ENCODE measurements around the gene CCND2. TPM values are rescaled to one million over a fixed set of nuclear protein-coding genes. Genes with fewer than 3 reads are reported as not detected.

CCND2 gene
- total RNA-seq, 1 experiment from 2014 or later = 0.09 TPM

DNA sequence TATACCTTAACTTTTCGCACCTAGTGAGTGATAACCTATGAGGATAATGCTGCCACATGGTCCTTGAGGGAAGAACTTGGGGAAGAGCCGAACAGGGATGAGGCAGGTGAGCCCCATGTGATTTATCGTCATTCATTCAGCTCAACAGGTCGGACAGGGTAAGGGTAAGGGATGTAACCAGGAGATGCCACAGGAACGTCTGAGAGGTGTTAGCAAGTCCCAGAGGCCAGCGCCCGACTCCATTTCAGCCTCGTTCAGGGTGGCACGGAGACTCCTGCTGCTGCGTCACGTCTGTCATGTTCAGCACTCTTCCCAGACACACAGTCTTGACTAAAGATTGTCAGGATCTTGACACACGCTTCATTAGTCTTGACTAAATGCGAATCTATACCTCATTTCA lies 24.1 kb downstream of the CCND2 start:
- Histone ChIP-seq H3K4me3 (no peak overlapping the region), H3K36me3 (ENCODE audit: low read depth) (no peaks in the 10 kb centered on the region), H3K9me3 (ENCODE audit: insufficient read depth, low read depth) (no peaks in the 10 kb centered on the region; the same call in 1 of the 2 replicates), H3K4me2 (no peak overlapping the region), H3K9me2 (ENCODE audit: insufficient read depth) (no peaks in the 10 kb centered on the region), H3K27me3 (ENCODE audit: insufficient read depth, low read depth) (peaks cover 99% of the 10 kb centered on the region), H2AFZ (no peak overlapping the region), H3K79me2 (ENCODE audit: low read depth) (no peaks in the 10 kb centered on the region), H3F3A (ENCODE audit: insufficient read depth, low read depth) (no peaks in the 10 kb centered on the region), H3K27ac (no peak overlapping the region), H3K4me1 (replicated peaks; ENCODE audit: insufficient read depth) (no peaks in the 10 kb centered on the region), H4K20me1 (ENCODE audit: insufficient read depth) (no peaks in the 10 kb centered on the region)
- intact Hi-C loops (cut with micrococcal nuclease; ENCODE audit: unreplicated experiment) = no loop called here
- DNase-seq = no peak
- no TSS peak for BruUV-seq (replicated peaks)
- POLR2A ChIA-PET (ENCODE audit: unreplicated experiment) = interaction anchor here (0.7 kb wide), 1 partner anchor 297 kb away, joined by 7 read pairs; no protein-coding TSS in a partner anchor
- TF ChIP-seq CTCF (conservative IDR thresholded peaks at IDR 0.05) = no peak
- TF ChIP-seq EZH2 (IDR thresholded peaks at IDR 0.05; ENCODE audit: low read depth) = no peak
- CTCF ChIA-PET = no interaction called here

GRCh38 chr12:4300883-4301282 lies 27.3 kb downstream of the CCND2 start:
- Histone ChIP-seq H3K4me2 (no peak overlapping the region), H3K36me3 (ENCODE audit: low read depth) (no peaks in the 10 kb centered on the region), H3F3A (ENCODE audit: insufficient read depth, low read depth) (no peaks in the 10 kb centered on the region), H3K4me3 (no peak overlapping the region), H3K9me2 (ENCODE audit: insufficient read depth) (no peaks in the 10 kb centered on the region), H3K27me3 (ENCODE audit: insufficient read depth, low read depth) (peaks cover 99% of the 10 kb centered on the region), H2AFZ (no peak overlapping the region), H3K79me2 (ENCODE audit: low read depth) (no peaks in the 10 kb centered on the region), H4K20me1 (ENCODE audit: insufficient read depth) (no peaks in the 10 kb centered on the region), H3K9me3 (ENCODE audit: insufficient read depth, low read depth) (no peaks in the 10 kb centered on the region; the same call in 1 of the 2 replicates), H3K4me1 (replicated peaks; ENCODE audit: insufficient read depth) (no peaks in the 10 kb centered on the region), H3K27ac (no peak overlapping the region)
- BruUV-seq (replicated peaks) = no TSS peak
- TF ChIP-seq EZH2 (IDR thresholded peaks at IDR 0.05; ENCODE audit: low read depth) (no peak), CTCF (conservative IDR thresholded peaks at IDR 0.05) (no peak)
- CTCF ChIA-PET = no interaction called here
- no peak for DNase-seq
- POLR2A ChIA-PET (ENCODE audit: unreplicated experiment) = no interaction called here
- intact Hi-C loops (cut with micrococcal nuclease; ENCODE audit: unreplicated experiment) = no loop called here

GRCh38 chr12:4301932-4302501 lies 28.5 kb downstream of the CCND2 start:
- no peaks in the 10 kb centered on the region for H3K79me2 ChIP-seq (ENCODE audit: low read depth)
- H3K9me2 ChIP-seq (ENCODE audit: insufficient read depth) = no peaks in the 10 kb centered on the region
- DNase-seq = no peak
- ChIA-PET POLR2A (ENCODE audit: unreplicated experiment) (no interaction called here), CTCF (interaction anchor here (0.6 to 0.7 kb wide), 2 partner anchors 11 to 555 kb away, joined by 3 to 5 read pairs; no protein-coding TSS in a partner anchor)
- no peaks in the 10 kb centered on the region for H3F3A ChIP-seq (ENCODE audit: insufficient read depth, low read depth)
- TF ChIP-seq CTCF (conservative IDR thresholded peaks at IDR 0.05) (no peak), EZH2 (IDR thresholded peaks at IDR 0.05; ENCODE audit: low read depth) (no peak)
- H3K4me1 ChIP-seq (replicated peaks; ENCODE audit: insufficient read depth) = no peaks in the 10 kb centered on the region
- H3K9me3 ChIP-seq (ENCODE audit: insufficient read depth, low read depth) = no peaks in the 10 kb centered on the region
- H3K27me3 ChIP-seq (ENCODE audit: insufficient read depth, low read depth) = peaks cover 100% of the 10 kb centered on the region
- H3K36me3 ChIP-seq (ENCODE audit: low read depth) = no peaks in the 10 kb centered on the region
- H4K20me1 ChIP-seq (ENCODE audit: insufficient read depth) = no peaks in the 10 kb centered on the region
- H2AFZ ChIP-seq = no peak overlapping the region
- H3K4me2 ChIP-seq = no peak overlapping the region
- no peak overlapping the region for H3K4me3 ChIP-seq
- BruUV-seq (replicated peaks) = no TSS peak
- intact Hi-C loops (cut with micrococcal nuclease; ENCODE audit: unreplicated experiment) = no loop called here
- no peak overlapping the region for H3K27ac ChIP-seq
